WERI-Rb-1 (cell line): Measurements from ENCODE around the gene COL8A1.
"Not testable (repeated sequence)": the region's sequence is repeated elsewhere in the genome, so short reads cannot be mapped to it uniquely, and the experiment has no call there.

Source experiments
- DNase-seq: peaks from one replicate; pipeline ENCODE4 v3.0.0-alpha.2; 2020
- H3K27ac ChIP-seq: fragments of 250-450 bp; sonication (Bioruptor Pico); 2 replicates; pipeline ENCODE4 v1.5.1; 2020; ENCODE audit warnings: mild to moderate bottlenecking, moderate library complexity
- H3K27me3 ChIP-seq: fragments of 250-450 bp; sonication (Bioruptor Pico); 2 replicates; pipeline ENCODE4 v1.5.1; 2021; ENCODE audit warnings: mild to moderate bottlenecking, low read depth, moderate library complexity; ENCODE audit not compliant: insufficient read depth, severe bottlenecking
- H3K36me3 ChIP-seq: fragments of 250-450 bp; sonication (Bioruptor Pico); 2 replicates; pipeline ENCODE4 v1.5.1; 2020; ENCODE audit warnings: mild to moderate bottlenecking, moderate library complexity
- H3K4me3 ChIP-seq: 2 replicates; pipeline ENCODE4 v1.5.1; 2011; ENCODE audit warnings: low read depth, mild to moderate bottlenecking, control low read depth, low read length
- H3K9me3 ChIP-seq: fragments of 250-450 bp; sonication (Bioruptor Pico); 2 replicates; pipeline ENCODE4 v1.5.1; 2021; ENCODE audit warnings: mild to moderate bottlenecking, moderate library complexity; ENCODE audit not compliant: severe bottlenecking
- TF ChIP-seq, protein P1 (sequence below): IDR thresholded peaks from 2 replicates; pipeline ENCODE4 v1.5.1; 2011; ENCODE audit warnings: low read depth, mild to moderate bottlenecking, control low read depth, inconsistent platforms, low read length

The COL8A1 gene

DNA sequence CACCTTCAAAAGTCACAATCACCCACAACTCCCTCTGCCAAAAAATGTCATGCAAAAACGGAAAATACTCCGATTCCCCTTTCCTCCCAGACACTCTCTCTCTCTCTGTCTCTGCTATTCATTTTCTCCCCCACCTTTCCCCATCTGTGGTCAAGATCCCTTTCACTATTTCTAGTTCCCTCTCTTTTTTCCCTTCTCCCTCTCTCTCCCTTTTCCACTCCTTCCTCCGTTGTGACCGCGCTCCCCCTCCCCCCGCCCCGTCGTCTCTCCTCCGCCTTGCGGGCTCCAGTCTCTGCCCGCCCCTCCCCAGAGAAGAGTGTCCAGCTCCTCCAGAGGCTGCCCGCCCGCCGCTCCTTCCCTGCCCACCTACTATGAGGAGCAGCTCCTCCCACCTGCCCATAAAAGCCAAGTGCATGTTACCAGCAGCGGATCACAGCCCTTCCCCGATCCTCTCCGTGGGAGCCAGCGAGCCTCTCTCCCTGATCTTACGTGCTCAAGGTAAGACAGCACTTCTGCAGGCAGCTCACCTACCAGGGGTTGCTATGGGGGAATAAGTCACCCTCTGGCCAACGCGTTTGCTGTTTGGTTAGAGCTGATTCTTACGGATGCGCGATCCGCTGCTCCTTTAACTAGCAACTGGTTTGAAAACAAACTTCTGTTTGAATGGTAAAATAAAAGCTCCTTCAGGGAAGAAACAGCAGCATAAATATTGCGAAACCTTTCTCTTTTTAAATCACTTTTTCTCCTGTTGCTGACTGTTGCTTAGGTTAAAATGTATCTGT lies at the start of gene COL8A1:
Gene COL8A1 (plus strand): TSS at position 428 of the 782 bp plus-strand sequence. CDS start 152,089 bp downstream, outside the sequence.
- Histone ChIP-seq H3K4me3 (peak within 1 kb of the TSS; percentile 51), H3K36me3 (no peaks in the 10 kb centered on the region), H3K9me3 (no peaks in the 10 kb centered on the region), H3K27ac (peak within 1 kb of the TSS; percentile 39), H3K27me3 (no peaks in the 10 kb centered on the region)
- TF ChIP-seq, protein P1, sequence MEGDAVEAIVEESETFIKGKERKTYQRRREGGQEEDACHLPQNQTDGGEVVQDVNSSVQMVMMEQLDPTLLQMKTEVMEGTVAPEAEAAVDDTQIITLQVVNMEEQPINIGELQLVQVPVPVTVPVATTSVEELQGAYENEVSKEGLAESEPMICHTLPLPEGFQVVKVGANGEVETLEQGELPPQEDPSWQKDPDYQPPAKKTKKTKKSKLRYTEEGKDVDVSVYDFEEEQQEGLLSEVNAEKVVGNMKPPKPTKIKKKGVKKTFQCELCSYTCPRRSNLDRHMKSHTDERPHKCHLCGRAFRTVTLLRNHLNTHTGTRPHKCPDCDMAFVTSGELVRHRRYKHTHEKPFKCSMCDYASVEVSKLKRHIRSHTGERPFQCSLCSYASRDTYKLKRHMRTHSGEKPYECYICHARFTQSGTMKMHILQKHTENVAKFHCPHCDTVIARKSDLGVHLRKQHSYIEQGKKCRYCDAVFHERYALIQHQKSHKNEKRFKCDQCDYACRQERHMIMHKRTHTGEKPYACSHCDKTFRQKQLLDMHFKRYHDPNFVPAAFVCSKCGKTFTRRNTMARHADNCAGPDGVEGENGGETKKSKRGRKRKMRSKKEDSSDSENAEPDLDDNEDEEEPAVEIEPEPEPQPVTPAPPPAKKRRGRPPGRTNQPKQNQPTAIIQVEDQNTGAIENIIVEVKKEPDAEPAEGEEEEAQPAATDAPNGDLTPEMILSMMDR: no peak
- peak; percentile 87 for DNase-seq

DNA sequence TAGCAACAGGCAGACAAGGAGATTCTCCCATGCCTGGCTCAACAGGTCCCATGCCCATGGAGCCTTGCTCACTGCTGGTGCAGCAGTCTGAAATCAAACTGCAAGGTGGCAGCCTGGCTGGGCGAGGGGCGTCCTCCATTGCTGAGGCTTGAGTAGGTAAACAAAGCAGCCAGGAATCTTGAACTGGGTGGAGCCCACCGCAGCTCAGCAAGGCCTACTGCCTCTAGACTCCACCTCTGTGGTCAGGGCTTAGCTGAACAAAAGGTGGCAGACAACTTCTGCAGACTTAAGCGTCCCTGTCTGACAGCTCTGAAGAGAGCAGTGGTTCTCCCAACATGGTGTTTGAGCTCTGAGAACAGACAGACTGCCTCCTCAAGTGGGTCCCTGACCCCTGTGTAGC lies 49.2 kb upstream of the COL8A1 start:
- not testable (repeated sequence) for H3K27me3 ChIP-seq, H3K27ac ChIP-seq, H3K4me3 ChIP-seq, DNase-seq, H3K9me3 ChIP-seq, H3K36me3 ChIP-seq

DNA sequence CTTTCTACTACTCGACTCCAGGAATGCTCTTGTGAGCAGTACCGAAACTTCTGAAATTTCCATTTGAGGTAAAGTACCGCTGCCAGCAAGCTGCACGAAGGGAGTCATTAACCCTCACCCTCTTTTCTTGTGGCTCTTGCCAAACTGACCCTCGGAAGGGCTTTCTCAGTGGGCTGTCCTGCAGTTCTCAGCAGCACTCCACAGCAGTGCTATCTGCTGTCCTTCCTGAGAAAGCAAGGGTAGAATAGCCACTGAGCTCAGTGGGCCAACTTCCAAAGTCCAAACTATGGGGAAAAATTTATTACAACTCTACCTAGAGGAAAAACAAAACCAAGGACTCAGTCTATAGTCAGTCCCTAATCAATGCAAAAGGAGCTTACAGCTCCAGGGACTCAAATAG lies 38.5 kb upstream of the COL8A1 start:
- H3K4me3 ChIP-seq: no peak overlapping the region

DNA sequence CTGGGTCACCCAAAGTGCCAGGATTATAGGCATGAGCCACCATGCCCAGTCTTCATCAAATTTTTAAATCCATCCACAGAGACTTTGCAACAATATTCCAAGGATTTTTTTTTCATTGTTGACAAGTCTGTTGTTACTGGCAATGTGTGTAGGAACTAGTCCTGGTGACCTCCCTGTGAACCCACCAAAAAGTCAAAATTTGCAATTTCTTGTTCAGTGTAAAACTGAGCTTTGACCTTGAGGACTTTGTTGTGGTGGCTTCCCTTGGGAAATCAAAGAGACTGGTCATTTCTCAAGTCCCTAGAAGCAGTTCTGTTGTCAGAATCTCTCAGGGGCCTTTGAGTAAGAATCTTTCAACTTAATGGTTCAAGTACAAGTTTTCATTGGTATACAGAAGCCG lies 36.9 kb upstream of the COL8A1 start:
- TF ChIP-seq, protein P1: no peak
- Histone ChIP-seq H3K27me3 (no peaks in the 10 kb centered on the region), H3K4me3 (no peak overlapping the region), H3K36me3 (no peaks in the 10 kb centered on the region), H3K9me3 (no peaks in the 10 kb centered on the region), H3K27ac (no peak overlapping the region)
- DNase-seq: no peak

More for the DNA sequence above, 38.5 kb upstream of the COL8A1 start:
- no peaks in the 10 kb centered on the region for H3K27me3 ChIP-seq
- TF ChIP-seq, protein P1: no peak
- H3K36me3 ChIP-seq: no peaks in the 10 kb centered on the region
- H3K27ac ChIP-seq: no peak overlapping the region
- no peak for DNase-seq
- H3K9me3 ChIP-seq: no peaks in the 10 kb centered on the region

DNA sequence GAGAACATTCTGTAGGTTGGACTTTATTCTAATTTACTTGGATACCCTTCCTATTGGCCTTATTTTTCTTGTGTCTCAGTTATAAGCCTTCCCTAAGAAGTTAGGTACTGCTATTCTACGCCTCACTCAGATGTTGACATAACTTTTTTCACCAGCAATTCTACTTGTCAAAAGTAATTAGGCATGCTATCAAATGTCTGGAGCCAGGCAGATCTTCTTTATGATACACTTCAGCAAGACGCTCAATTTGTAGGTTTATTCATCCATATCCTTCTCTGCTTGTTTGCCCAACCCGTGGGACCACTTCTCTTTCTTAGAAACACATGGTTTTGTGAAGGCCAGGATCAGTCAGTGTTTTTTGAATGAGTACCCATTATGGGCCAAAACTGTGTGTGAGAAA lies 36.2 kb upstream of the COL8A1 start:
- TF ChIP-seq, protein P1: no peak
- no peak overlapping the region for H3K27ac ChIP-seq
- H3K27me3 ChIP-seq: no peaks in the 10 kb centered on the region
- no peaks in the 10 kb centered on the region for H3K9me3 ChIP-seq
- no peak for DNase-seq
- no peaks in the 10 kb centered on the region for H3K36me3 ChIP-seq
- no peak overlapping the region for H3K4me3 ChIP-seq

DNA sequence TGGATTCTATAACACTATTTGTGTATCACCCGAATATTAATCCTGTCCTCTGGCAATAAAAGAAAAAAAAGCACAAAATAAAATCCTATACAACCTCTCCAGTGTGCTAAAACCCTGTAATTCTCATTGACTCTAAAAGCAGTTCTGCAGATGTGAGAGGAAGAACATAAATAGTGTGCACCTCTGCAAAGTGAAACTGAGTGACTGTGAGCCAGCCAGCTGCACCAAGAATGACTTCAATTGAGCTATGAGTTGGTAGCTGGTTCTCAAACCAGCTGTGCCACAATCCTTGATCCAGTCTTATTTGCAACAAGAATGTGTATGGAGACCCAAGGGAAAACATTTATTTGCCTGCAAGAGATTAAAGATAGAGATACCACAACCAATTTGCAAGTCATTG lies 31.2 kb upstream of the COL8A1 start:
- no peak for DNase-seq
- H3K9me3 ChIP-seq: no peaks in the 10 kb centered on the region
- H3K27me3 ChIP-seq: no peaks in the 10 kb centered on the region
- no peaks in the 10 kb centered on the region for H3K36me3 ChIP-seq
- H3K4me3 ChIP-seq: no peak overlapping the region
- TF ChIP-seq, protein P1: no peak
- H3K27ac ChIP-seq: no peak overlapping the region
